A549 (cell line): ENCODE measurements around the gene PLCH2. TPM values are rescaled to one million over a fixed set of nuclear protein-coding genes. Genes with fewer than 3 reads are reported as not detected.

Source experiments
- ATAC-seq, 2 experiments: fragments of 200-7000 bp in 1 of 2; fragments of >200 bp in 1 of 2; cut with Nextera tagmentation in 1 of 2; cut with Tn5 transposase in 1 of 2; 3 replicates each; pipeline versions ENCODE4 v1.8.0 to v1.9.1; 2018 to 2020; ENCODE audit warnings: mild to moderate bottlenecking in 1 of 2, moderate library complexity in 1 of 2
- CTCF ChIA-PET: fragments of 300-600 bp; sonication (Branson Sonifier 250); formaldehyde crosslinking; extraction: SDS; loops from one replicate; lab custom pipeline; 2021; ENCODE audit warnings: antibody characterized with exemption, inconsistent platforms; lab: Yijun Ruan, JAX
- POLR2A ChIA-PET: fragments of 350-600 bp; formaldehyde crosslinking; extraction: SDS; loops from one replicate; lab custom pipeline; 2021; ENCODE audit warnings: antibody characterized with exemption, inconsistent platforms; lab: Yijun Ruan, JAX
- DNase-seq, 2 experiments: peaks; one replicate each; pipeline versions ENCODE4 v3.0.0 to v3.0.0-alpha.2; 2011 to 2016; ENCODE audit warnings: low read depth in 1 of 2, low spot score in 1 of 2
- FAIRE-seq: peaks from 2 replicates; lab custom pipeline; 2011; peaks lifted over from hg19 to GRCh38; lab: Jason Lieb, UNC
- H3K27ac ChIP-seq, 2 experiments: fragments of >200 bp; sonication (Bioruptor Twin); formaldehyde crosslinking; 3 replicates each; pipeline ENCODE4 v1.5.1; 2016 to 2017
- H3K4me1 ChIP-seq: fragments of >200 bp; sonication (Bioruptor Twin); formaldehyde crosslinking; 3 replicates; pipeline ENCODE4 v1.6.1; 2016
- H3K4me2 ChIP-seq: fragments of >200 bp; sonication (Bioruptor Twin); formaldehyde crosslinking; 3 replicates; pipeline ENCODE4 v1.6.1; 2016
- H3K4me3 ChIP-seq: fragments of >200 bp; sonication (Bioruptor Twin); formaldehyde crosslinking; 3 replicates; pipeline ENCODE4 v1.5.1; 2016
- H3K9me3 ChIP-seq: fragments of >200 bp; sonication (Bioruptor Twin); formaldehyde crosslinking; 3 replicates; pipeline ENCODE4 v1.6.1; 2016
- BCL3 ChIP-seq: fragments of >200 bp; sonication (Bioruptor Twin); formaldehyde crosslinking; IDR thresholded peaks from 3 replicates; pipeline ENCODE4 v1.6.1; 2016
- CBX8 ChIP-seq: fragments of 200-600 bp; sonication (generic); IDR thresholded peaks from 2 replicates; pipeline ENCODE4 v1.6.1; 2016
- CEBPB ChIP-seq, 2 experiments: fragments of >200 bp in 1 of 2; sonication (Bioruptor Twin) in 1 of 2; formaldehyde crosslinking in 1 of 2; IDR thresholded peaks; 2 replicates each; pipeline ENCODE4 v1.6.1; 2012 to 2016
- CTCF ChIP-seq: fragments of >200 bp; sonication (Bioruptor Twin); formaldehyde crosslinking; IDR thresholded peaks from 3 replicates; pipeline ENCODE4 v1.5.1; 2016
- ELK1 ChIP-seq: fragments of 150-350 bp; IDR thresholded peaks from 2 replicates; pipeline ENCODE4 v1.6.1; 2014; ENCODE audit warnings: low read depth, mild to moderate bottlenecking, low read length
- FOSB ChIP-seq: fragments of 250-450 bp; sonication (Bioruptor Pico); IDR thresholded peaks from 2 replicates; pipeline ENCODE4 v1.5.0; 2020; ENCODE audit warnings: mild to moderate bottlenecking, moderate library complexity
- FOSL2 ChIP-seq, 2 experiments: fragments of 450-650 bp in 1 of 2; fragments of >200 bp in 1 of 2; sonication (Bioruptor Twin) in 1 of 2; formaldehyde crosslinking; IDR thresholded peaks; 2 replicates each; pipeline versions ENCODE4 v1.5.0 to v1.6.1; 2016 to 2020; ENCODE audit warnings: mild to moderate bottlenecking in 1 of 2, moderate library complexity in 1 of 2
- FOXS1 ChIP-seq: fragments of 250-450 bp; sonication (Bioruptor Pico); IDR thresholded peaks from 2 replicates; pipeline ENCODE4 v1.5.0; 2020; ENCODE audit warnings: mild to moderate bottlenecking, moderate library complexity
- MAFK ChIP-seq: fragments of 450-650 bp; IDR thresholded peaks from 2 replicates; pipeline ENCODE4 v1.6.1; 2014; ENCODE audit not compliant: partially characterized antibody
- MAX ChIP-seq: IDR thresholded peaks from 2 replicates; pipeline ENCODE4 v1.6.1; 2012
- NFE2L2 ChIP-seq: fragments of 150-350 bp; conservative IDR thresholded peaks from 2 replicates; pipeline ENCODE4 v1.6.1; 2014; ENCODE audit warnings: low read length
- PHF8 ChIP-seq: fragments of 200-600 bp; sonication (generic); IDR thresholded peaks from 2 replicates; pipeline ENCODE4 v1.6.1; 2016; ENCODE audit warnings: low read depth, mild to moderate bottlenecking, antibody characterized with exemption, moderate library complexity, borderline replicate concordance
- POLR2AphosphoS2 ChIP-seq: conservative IDR thresholded peaks from 2 replicates; pipeline ENCODE4 v1.6.1; 2012; ENCODE audit warnings: low read length, improper control_type of control experiment, inconsistent platforms
- RAD21 ChIP-seq, 2 experiments: fragments of >200 bp in 1 of 2; sonication (Bioruptor Twin) in 1 of 2; formaldehyde crosslinking in 1 of 2; IDR thresholded peaks in 1 of 2; conservative IDR thresholded peaks in 1 of 2; 2 replicates in 1 of 2; 3 replicates in 1 of 2; pipeline ENCODE4 v1.6.1; 2012 to 2018; ENCODE audit warnings: inconsistent platforms in 1 of 2
- RNF2 ChIP-seq: fragments of 200-600 bp; sonication (generic); IDR thresholded peaks from 2 replicates; pipeline ENCODE4 v1.6.1; 2016; ENCODE audit warnings: low read depth, mild to moderate bottlenecking, antibody characterized with exemption, moderate library complexity, borderline replicate concordance
- SMC3 ChIP-seq: fragments of >200 bp; sonication (Bioruptor Twin); formaldehyde crosslinking; IDR thresholded peaks from 3 replicates; pipeline ENCODE4 v1.6.1; 2018; ENCODE audit warnings: inconsistent platforms
- TP53 ChIP-seq: fragments of 250-450 bp; sonication (Bioruptor Pico); IDR thresholded peaks from 2 replicates; pipeline ENCODE4 v1.5.0; 2021; ENCODE audit warnings: mild to moderate bottlenecking, moderate library complexity
- ZC3H11A ChIP-seq: fragments of 450-650 bp; IDR thresholded peaks from 2 replicates; pipeline ENCODE4 v1.6.1; 2014; ENCODE audit warnings: antibody characterized with exemption, mild to moderate bottlenecking
- ZSCAN20 ChIP-seq: fragments of 250-450 bp; sonication (Bioruptor Pico); IDR thresholded peaks from 2 replicates; pipeline ENCODE4 v1.8.0; 2022; ENCODE audit warnings: mild to moderate bottlenecking, moderate library complexity
- WGBS: methylation state at CpG from one replicate; pipeline ENCODE4 v1.1.6; 2017; ENCODE audit errors: missing lambda C conversion rate; 5-methylcytosine and 5-hydroxymethylcytosine counted together
- polyA plus RNA-seq, 4 experiments: library from polyadenylated mRNA; depleted of rRNA in 3 of 4; stranded (reverse); fragments of >200 nt; fragmentation: RNase III in 1 of 4; extraction: RNeasy Plus Mini Kit Qiagen cat#74134 plus additional on column Dnase treatment in 1 of 4; gene quantifications; 2 replicates in 3 of 4; 3 replicates in 1 of 4; pipeline ENCODE4 v1.2.3, GENCODE V29; 2011 to 2017

The PLCH2 gene
- polyA plus RNA-seq, 2 of the 4 experiments (the other 2 are of a cell fraction) = 0.10 to 0.18 TPM

GRCh38 chr1:2509589-2509988, 33.5 kb downstream of the PLCH2 start:
- Histone ChIP-seq H3K4me3 (no peak overlapping the region), H3K4me1 (no peaks in the 10 kb centered on the region), H3K9me3 (no peaks in the 10 kb centered on the region), H3K4me2 (no peak overlapping the region), H3K27ac (no peak overlapping the region)
- DNase-seq = no peak
- CTCF ChIA-PET = interaction anchor here (0.5 to 1.3 kb wide), 4 partner anchors 10 to 284 kb away, joined by 3 read pairs; no protein-coding TSS in a partner anchor
- WGBS = 86% methylated on average over 5 of the region's 11 CpGs
- TF ChIP-seq TP53 (CRISPR knock-in tag) (no peak), RAD21 (conservative IDR thresholded peaks at IDR 0.05 in 1 of 2, IDR thresholded peaks at IDR 0.05 in 1 of 2) (no peak), MAFK (no peak)
- FAIRE-seq = no peak
- ATAC-seq = no peak
- POLR2A ChIA-PET = no interaction called here

DNA sequence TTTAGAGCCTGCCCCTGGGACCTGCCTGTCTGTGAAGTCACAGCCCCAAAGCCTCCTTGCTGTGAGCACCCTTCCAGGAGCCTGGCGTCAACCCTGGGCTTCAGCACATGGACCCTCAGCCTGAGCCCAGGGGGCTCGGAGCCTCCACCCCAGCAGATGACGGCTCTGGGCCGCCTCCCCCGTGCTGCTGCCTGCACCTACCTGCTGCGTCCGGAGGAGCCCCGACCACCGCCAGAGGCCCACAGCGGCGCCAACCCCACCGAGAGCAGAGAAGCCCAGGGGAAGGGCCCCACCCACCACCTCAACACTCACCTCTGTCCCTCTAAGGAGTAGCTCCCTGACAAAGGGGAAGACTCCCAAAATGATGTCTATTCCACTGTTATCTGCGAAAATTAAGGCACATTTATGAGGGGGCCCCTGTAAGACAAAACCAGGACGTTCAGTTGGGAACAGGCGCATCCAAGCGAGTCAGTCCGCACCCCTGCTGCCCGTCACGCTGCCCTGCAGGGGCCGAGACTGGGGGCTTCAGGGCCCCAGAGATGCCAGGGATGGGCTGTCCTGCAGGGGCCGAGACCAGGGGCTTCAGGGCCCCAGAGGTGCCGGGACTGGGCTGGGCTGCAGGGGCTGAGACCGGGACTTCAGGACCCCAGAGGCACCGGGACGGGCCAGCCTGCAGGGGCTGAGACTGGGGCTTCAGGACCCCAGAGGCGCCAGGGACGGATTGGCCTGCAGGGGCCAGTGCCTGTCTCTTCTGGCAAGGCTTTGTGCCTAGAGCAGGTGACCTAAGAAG, 34.5 kb downstream of the PLCH2 start:
- CTCF ChIA-PET = interaction anchor here (1.1 to 1.3 kb wide), 2 partner anchors 37 to 96 kb away, joined by 3 read pairs; no protein-coding TSS in a partner anchor
- ATAC-seq (no peak), FAIRE-seq (no peak)

More for the DNA sequence above, 34.5 kb downstream of the PLCH2 start:
- H3K9me3 ChIP-seq = no peaks in the 10 kb centered on the region
- TF ChIP-seq FOXS1 (CRISPR knock-in tag) (no peak), POLR2AphosphoS2 (no peak), NFE2L2 (no peak), TP53 (CRISPR knock-in tag) (no peak), SMC3 (no peak), CTCF (no peak), MAX (no peak), PHF8 (no peak), RNF2 (no peak), FOSL2 (IDR thresholded peaks at IDR 0.05) (no peak), FOSL2 (CRISPR knock-in tag; IDR thresholded peaks at IDR 0.05) (no peak), CEBPB (IDR thresholded peaks at IDR 0.05) (no peak), ZC3H11A (no peak), ELK1 (no peak), ZSCAN20 (CRISPR knock-in tag) (no peak), CBX8 (no peak), BCL3 (no peak), FOSB (no peak)
- H3K4me3 ChIP-seq = no peak overlapping the region
- POLR2A ChIA-PET = no interaction called here
- H3K4me1 ChIP-seq = no peaks in the 10 kb centered on the region
- 96% methylated on average over 12 of the region's 27 CpGs for WGBS
- no peak overlapping the region for H3K27ac ChIP-seq
- no peak for DNase-seq
- H3K4me2 ChIP-seq = no peak overlapping the region
